SK-N-MC (cell line): ENCODE results near the gene SULF2.

Experiments used
- EZH2 ChIP-seq: fragments of 200-600 bp; sonication (generic); IDR thresholded peaks from one replicate; pipeline ENCODE4 v1.6.1; 2017; ENCODE audit warnings: antibody characterized with exemption
- POLR2AphosphoS5 ChIP-seq: IDR thresholded peaks from 2 replicates; pipeline ENCODE4 v1.6.1; 2012; ENCODE audit warnings: mild to moderate bottlenecking, low read depth, low read length, borderline replicate concordance

GRCh38 chr20:47664744-47665143 is 120.5 kb downstream of the SULF2 start:
- no peak for TF ChIP-seq POLR2AphosphoS5
- no peak for TF ChIP-seq EZH2
